ENCODE data around the gene TALDO1. TPM values are rescaled to one million over a fixed set of nuclear protein-coding genes. Genes with fewer than 3 reads are reported as not detected.

TALDO1 gene
- total and polyA plus RNA-seq, 4 donors, result 72.5 to 181 (median 128) TPM

GRCh38 chr11:760236-760635, 13.0 kb downstream of the TALDO1 start (continued):
- no peak for TF ChIP-seq ATF3 (IDR thresholded peaks at IDR 0.05)
- TF ChIP-seq, protein P1, sequence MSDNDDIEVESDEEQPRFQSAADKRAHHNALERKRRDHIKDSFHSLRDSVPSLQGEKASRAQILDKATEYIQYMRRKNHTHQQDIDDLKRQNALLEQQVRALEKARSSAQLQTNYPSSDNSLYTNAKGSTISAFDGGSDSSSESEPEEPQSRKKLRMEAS (IDR thresholded peaks at IDR 0.05), result no peak

GRCh38 chr11:761526-762108, 14.4 kb downstream of the TALDO1 start:
- no peak overlapping the region for H3K4me3 ChIP-seq (ENCODE audit: low read depth in 1 of 3, low read length in 3 of 3)
- WGBS, result 96% methylated on average over 8 of the region's 8 CpGs
- H3K27ac ChIP-seq (ENCODE audit: low read depth in 1 of 2, low read length in 2 of 2), result no peak overlapping the region
- TF ChIP-seq TAF1 (conservative IDR thresholded peaks at IDR 0.05) (no peak), NR2F2 (IDR thresholded peaks at IDR 0.05) (no peak), HNF4A (conservative IDR thresholded peaks at IDR 0.05) (no peak), JUND (IDR thresholded peaks at IDR 0.05) (no peak), FOXA2 (IDR thresholded peaks at IDR 0.05) (no peak), SP1 (IDR thresholded peaks at IDR 0.05) (no peak), EGR1 (IDR thresholded peaks at IDR 0.05; ENCODE audit: low read depth in 2 of 2) (no peak), HNF4G (IDR thresholded peaks at IDR 0.05) (no peak), REST (IDR thresholded peaks at IDR 0.05) (no peak), YY1 (IDR thresholded peaks at IDR 0.05) (no peak), FOXA1 (IDR thresholded peaks at IDR 0.05) (no peak)
- TF ChIP-seq, protein P1 (IDR thresholded peaks at IDR 0.05), result no peak
- H3K27me3 ChIP-seq (ENCODE audit: control insufficient read depth in 4 of 4, insufficient read depth in 4 of 4, low read length in 3 of 4), result no peaks in the 10 kb centered on the region
- H3K4me1 ChIP-seq (ENCODE audit: control insufficient read depth in 4 of 4, insufficient read depth in 4 of 4, low read length in 3 of 4), result peaks cover 0 to 8% (median 8%) of the 10 kb centered on the region in 4 donors
- no peak overlapping the region for H3K9ac ChIP-seq (ENCODE audit: low read depth in 1 of 2, low read length in 2 of 2)
- peaks cover 23 to 56% (median 30%) of the 10 kb centered on the region in 4 donors for H3K36me3 ChIP-seq (ENCODE audit: control insufficient read depth in 4 of 4, insufficient read depth in 3 of 4, low read depth in 1 of 4, low read length in 3 of 4)
- H3K9me3 ChIP-seq (ENCODE audit: control insufficient read depth in 4 of 4, low read length in 3 of 4), result no peaks in the 10 kb centered on the region
- no peak for DNase-seq (ENCODE audit: low spot score)

DNA sequence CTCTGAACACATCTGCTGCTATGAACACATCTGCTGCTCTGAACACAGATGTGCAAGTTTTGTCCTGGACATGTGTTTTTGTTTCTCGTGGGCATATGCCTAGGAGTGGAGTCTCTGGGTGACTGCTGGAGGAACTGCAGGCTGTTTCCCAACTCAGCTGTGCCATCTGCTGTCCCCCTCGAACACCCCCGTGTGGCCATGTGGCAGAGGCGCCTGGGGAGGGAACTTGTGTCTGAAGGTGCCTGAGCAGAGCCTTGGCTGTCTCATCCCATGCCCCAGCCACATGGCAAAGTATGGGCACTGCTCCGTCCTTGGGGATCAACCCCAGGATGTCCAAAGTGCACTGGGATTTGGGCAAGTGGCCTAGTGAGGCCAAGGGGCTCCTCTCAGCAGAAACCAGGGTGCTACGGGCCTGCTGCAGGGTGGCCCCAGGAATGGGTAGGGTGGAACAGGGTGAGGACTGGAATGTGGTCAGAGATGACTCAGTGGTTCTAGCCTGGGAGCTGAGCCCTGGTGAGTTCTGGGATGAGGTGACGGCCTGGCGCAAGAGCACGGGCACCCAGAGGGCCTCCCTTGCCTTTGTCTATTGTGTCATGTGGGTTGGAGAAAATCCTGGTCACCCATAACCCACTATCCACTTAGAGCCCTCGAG, 15.3 kb downstream of the TALDO1 start:
- no peak overlapping the region for H3K9ac ChIP-seq (ENCODE audit: low read depth in 1 of 2, low read length in 2 of 2)
- H3K4me3 ChIP-seq (ENCODE audit: low read depth in 1 of 3, low read length in 3 of 3), result no peak overlapping the region
- no peaks in the 10 kb centered on the region for H3K9me3 ChIP-seq (ENCODE audit: control insufficient read depth in 4 of 4, low read length in 3 of 4)
- no peaks in the 10 kb centered on the region for H3K27me3 ChIP-seq (ENCODE audit: control insufficient read depth in 4 of 4, insufficient read depth in 4 of 4, low read length in 3 of 4)
- WGBS, result 63% methylated on average over 10 of the region's 10 CpGs
- TF ChIP-seq HNF4A (conservative IDR thresholded peaks at IDR 0.05) (peak in 1 of 2 donors; percentile 53), TAF1 (conservative IDR thresholded peaks at IDR 0.05) (no peak), RXRA (IDR thresholded peaks at IDR 0.05) (peak in 1 of 2 donors; percentile 34), EGR1 (IDR thresholded peaks at IDR 0.05; ENCODE audit: low read depth in 2 of 2) (no peak), JUND (IDR thresholded peaks at IDR 0.05) (no peak), CTCF (IDR thresholded peaks at IDR 0.05; ENCODE audit: low read depth, low read length, missing input control) (peak; percentile 1), FOXA1 (IDR thresholded peaks at IDR 0.05) (no peak)
- no peak for DNase-seq (ENCODE audit: low spot score)
- H3K36me3 ChIP-seq (ENCODE audit: control insufficient read depth in 4 of 4, insufficient read depth in 3 of 4, low read depth in 1 of 4, low read length in 3 of 4), result peaks cover 23 to 56% (median 30%) of the 10 kb centered on the region in 4 donors
- peaks cover 0 to 8% (median 8%) of the 10 kb centered on the region in 4 donors for H3K4me1 ChIP-seq (ENCODE audit: control insufficient read depth in 4 of 4, insufficient read depth in 4 of 4, low read length in 3 of 4)
- peak overlapping the region in 1 of 2 donors; percentile 49 for H3K27ac ChIP-seq (ENCODE audit: low read depth in 1 of 2, low read length in 2 of 2)
